AG04450 (cell line): ENCODE data around the gene HHEX. TPM values are rescaled to one million over a fixed set of nuclear protein-coding genes. Genes with fewer than 3 reads are reported as not detected.

Source experiments
- CTCF ChIA-PET: fragments of 300-600, 350-600 bp; formaldehyde crosslinking; extraction: SDS; loops from one replicate; lab custom pipeline; 2022; ENCODE audit warnings: antibody characterized with exemption, inconsistent platforms; lab: Charles Lee
- POLR2A ChIA-PET: fragments of 350-600 bp; formaldehyde crosslinking; extraction: SDS; loops from one replicate; lab custom pipeline; 2021; ENCODE audit warnings: antibody characterized with exemption, inconsistent platforms; lab: Yijun Ruan, JAX
- DNase-seq: peaks from one replicate; pipeline ENCODE4 v3.0.0-alpha.2; 2011; ENCODE audit warnings: low read depth, low spot score
- H3K27ac ChIP-seq: one replicate; pipeline ENCODE4 v1.5.1; 2012; ENCODE audit warnings: low read depth, low read length, control low read depth
- H3K27me3 ChIP-seq: one replicate; pipeline ENCODE4 v1.6.0; 2012; ENCODE audit warnings: low read length; ENCODE audit not compliant: control insufficient read depth, insufficient read depth
- H3K4me3 ChIP-seq: 2 replicates; pipeline ENCODE4 v1.5.1; 2011; ENCODE audit warnings: mild to moderate bottlenecking, low read depth, low read length, control low read depth
- H3K9me3 ChIP-seq: 2 replicates; pipeline ENCODE4 v1.5.1; 2012; ENCODE audit warnings: low read length; ENCODE audit not compliant: control insufficient read depth, insufficient read depth
- polyA plus RNA-seq: library from polyadenylated mRNA; depleted of rRNA; stranded (reverse); fragments of >200 nt; gene quantifications from 2 replicates; pipeline ENCODE4 v1.2.3, GENCODE V29; 2011
- TF ChIP-seq, protein P1 (sequence below): IDR thresholded peaks from 2 replicates; pipeline ENCODE4 v1.5.1; 2011; ENCODE audit warnings: low read depth, low read length, control low read depth, inconsistent platforms

HHEX gene
- polyA plus RNA-seq, 1 experiment = 14.0 TPM

DNA sequence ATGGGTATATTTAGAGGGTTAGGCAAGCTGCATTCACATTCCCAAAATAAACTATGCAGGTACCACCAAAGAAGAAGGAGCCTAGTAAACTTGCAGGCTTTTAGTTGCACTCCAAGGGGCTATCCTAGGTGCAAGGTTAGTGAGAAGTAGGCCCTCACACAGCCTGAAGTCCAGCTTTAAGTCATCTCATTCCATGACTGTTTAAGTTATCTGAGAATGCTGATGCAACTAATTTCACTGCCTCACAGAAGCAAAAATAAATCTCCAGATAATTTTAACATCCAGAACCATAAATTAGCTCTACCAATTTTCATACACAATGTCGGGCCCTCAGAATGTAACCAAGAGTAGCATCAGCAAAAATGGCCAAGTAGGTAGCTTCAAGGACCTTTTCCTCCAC, 34.3 kb upstream of the HHEX start:
- Histone ChIP-seq H3K27me3 (no peaks in the 10 kb centered on the region), H3K4me3 (no peak overlapping the region), H3K27ac (no peak overlapping the region), H3K9me3 (no peaks in the 10 kb centered on the region)
- ChIA-PET CTCF (interaction anchor here (1.5 to 1.8 kb wide), 2 partner anchors 10 to 12 kb away, joined by 4 to 6 read pairs; no protein-coding TSS in a partner anchor), POLR2A (interaction anchor here (1.1 kb wide), 1 partner anchor 34 kb away, joined by 3 read pairs; the partner anchor contains the start of gene HHEX)
- TF ChIP-seq, protein P1, sequence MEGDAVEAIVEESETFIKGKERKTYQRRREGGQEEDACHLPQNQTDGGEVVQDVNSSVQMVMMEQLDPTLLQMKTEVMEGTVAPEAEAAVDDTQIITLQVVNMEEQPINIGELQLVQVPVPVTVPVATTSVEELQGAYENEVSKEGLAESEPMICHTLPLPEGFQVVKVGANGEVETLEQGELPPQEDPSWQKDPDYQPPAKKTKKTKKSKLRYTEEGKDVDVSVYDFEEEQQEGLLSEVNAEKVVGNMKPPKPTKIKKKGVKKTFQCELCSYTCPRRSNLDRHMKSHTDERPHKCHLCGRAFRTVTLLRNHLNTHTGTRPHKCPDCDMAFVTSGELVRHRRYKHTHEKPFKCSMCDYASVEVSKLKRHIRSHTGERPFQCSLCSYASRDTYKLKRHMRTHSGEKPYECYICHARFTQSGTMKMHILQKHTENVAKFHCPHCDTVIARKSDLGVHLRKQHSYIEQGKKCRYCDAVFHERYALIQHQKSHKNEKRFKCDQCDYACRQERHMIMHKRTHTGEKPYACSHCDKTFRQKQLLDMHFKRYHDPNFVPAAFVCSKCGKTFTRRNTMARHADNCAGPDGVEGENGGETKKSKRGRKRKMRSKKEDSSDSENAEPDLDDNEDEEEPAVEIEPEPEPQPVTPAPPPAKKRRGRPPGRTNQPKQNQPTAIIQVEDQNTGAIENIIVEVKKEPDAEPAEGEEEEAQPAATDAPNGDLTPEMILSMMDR = no peak
- DNase-seq = no peak

DNA sequence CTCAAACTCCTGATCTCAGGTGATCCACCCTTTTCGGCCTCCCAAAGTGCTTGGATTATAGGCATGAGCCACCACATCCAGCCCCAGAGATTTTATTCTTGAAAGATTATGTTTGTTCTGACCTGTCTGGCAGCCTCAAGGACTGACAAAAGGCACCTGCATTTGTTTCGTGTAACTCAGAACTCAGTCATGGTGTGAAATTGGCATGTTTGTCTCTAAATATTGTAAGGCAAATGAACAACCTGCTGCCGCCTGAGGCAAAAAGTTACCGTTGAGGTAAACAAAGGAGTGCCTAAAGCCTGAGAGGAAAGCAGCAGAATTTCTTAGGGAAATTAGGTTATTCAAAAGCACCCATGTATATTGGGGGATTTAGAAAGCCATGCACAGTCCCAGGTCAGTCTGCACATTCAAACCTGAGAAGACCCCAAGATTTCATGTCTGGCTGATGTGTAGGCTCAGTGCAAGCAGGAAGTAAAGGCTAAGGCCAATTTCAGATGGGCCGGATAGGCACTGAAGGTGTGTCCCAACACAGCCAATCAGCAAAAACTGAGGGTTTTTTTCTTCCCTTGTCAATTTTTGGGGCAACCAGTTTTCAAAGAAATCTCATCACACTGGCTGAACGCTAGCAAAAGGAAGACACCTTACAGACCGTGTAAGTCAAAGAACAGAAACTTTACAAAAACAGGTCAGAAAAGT, 33.3 kb upstream of the HHEX start:
- ChIA-PET CTCF (interaction anchor here (1.8 kb wide), 1 partner anchor 13 kb away, joined by 6 read pairs; no protein-coding TSS in a partner anchor), POLR2A (no interaction called here)
- no peak overlapping the region for H3K4me3 ChIP-seq

DNA sequence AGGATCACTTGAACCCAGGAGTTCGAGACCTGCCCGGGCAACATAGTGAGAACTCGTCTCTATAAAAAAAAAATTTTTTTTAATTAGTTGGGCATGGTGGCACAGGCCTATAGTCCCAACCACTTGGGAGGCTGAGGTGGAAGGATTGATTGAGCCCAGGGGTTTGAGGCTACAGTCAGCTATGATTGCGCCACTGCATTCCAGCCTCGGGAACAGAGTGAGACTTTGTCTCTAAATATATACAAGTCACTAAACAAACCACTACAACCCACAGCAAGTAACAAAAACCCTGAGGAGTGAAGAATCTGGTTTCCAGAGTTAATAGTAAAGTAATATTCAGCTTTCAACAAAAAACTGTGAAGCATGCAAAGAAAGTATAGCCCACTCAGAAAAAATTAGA, 32.7 kb upstream of the HHEX start:
- H3K4me3 ChIP-seq = no peak overlapping the region
- H3K27ac ChIP-seq = no peak overlapping the region
- ChIA-PET CTCF (no interaction called here), POLR2A (no interaction called here)
- H3K9me3 ChIP-seq = no peaks in the 10 kb centered on the region
- no peak for DNase-seq
- TF ChIP-seq, protein P1 = no peak
- H3K27me3 ChIP-seq = no peaks in the 10 kb centered on the region

More for the DNA sequence above, 33.3 kb upstream of the HHEX start:
- Histone ChIP-seq H3K27me3 (no peaks in the 10 kb centered on the region), H3K27ac (no peak overlapping the region), H3K9me3 (no peaks in the 10 kb centered on the region)
- TF ChIP-seq, protein P1 = no peak
- no peak for DNase-seq

DNA sequence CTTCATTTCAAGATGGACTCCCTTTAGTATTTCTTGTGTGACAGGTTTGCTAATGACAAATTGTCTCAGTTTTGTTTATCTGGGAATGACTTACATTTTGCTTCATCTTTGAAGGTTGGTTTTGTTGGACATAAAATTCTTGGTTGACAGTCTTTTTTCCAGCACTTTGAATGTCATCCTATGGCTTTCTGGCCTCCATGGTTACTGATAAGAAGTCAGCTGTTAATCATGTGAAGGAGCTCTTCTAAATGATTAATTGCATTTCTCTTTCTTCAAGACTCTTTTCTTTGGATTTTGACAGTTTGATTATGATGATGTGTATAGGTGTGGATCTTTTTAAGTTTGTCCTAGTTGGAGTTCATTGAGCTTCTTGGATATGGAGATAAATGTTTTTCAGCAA, 26.9 kb upstream of the HHEX start:
- DNase-seq = no peak
- no peak overlapping the region for H3K4me3 ChIP-seq
- POLR2A ChIA-PET = no interaction called here
- H3K27me3 ChIP-seq = no peaks in the 10 kb centered on the region
- CTCF ChIA-PET = interaction anchor here (1.3 kb wide), 1 partner anchor 88 kb away, joined by 3 read pairs; no protein-coding TSS in a partner anchor
- no peak overlapping the region for H3K27ac ChIP-seq
- TF ChIP-seq, protein P1 = no peak
- no peaks in the 10 kb centered on the region; the same call in 1 of the 2 replicates for H3K9me3 ChIP-seq

DNA sequence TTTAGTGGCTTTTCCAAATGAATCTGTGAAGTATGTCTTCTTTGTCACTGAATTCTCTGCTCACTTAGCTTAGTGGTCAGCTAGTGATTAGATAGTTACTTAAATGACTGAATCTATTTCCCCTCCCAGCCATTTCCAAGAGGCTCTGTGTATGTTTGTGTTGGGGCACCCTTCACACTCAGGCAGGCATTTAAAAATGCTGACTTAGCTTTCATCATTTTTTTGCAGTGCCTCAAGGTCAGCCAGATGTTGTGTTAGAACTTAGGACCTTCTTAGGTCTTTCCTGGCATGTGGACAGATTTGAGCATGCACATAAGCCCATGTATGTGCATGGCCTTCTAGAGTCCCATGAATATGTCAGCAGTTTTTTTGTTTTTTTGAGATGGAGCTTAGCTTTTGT, 25.4 kb upstream of the HHEX start:
- TF ChIP-seq, protein P1 = no peak
- POLR2A ChIA-PET = no interaction called here
- H3K27ac ChIP-seq = no peak overlapping the region
- no peak overlapping the region for H3K4me3 ChIP-seq
- CTCF ChIA-PET = interaction anchor here (0.6 kb wide), 1 partner anchor 180 kb away, joined by 3 read pairs; no protein-coding TSS in a partner anchor
- no peaks in the 10 kb centered on the region for H3K27me3 ChIP-seq
- no peaks in the 10 kb centered on the region; the same call in 1 of the 2 replicates for H3K9me3 ChIP-seq
- no peak for DNase-seq
